ENCODE data around the gene GPR135.

Gene GPR135

DNA sequence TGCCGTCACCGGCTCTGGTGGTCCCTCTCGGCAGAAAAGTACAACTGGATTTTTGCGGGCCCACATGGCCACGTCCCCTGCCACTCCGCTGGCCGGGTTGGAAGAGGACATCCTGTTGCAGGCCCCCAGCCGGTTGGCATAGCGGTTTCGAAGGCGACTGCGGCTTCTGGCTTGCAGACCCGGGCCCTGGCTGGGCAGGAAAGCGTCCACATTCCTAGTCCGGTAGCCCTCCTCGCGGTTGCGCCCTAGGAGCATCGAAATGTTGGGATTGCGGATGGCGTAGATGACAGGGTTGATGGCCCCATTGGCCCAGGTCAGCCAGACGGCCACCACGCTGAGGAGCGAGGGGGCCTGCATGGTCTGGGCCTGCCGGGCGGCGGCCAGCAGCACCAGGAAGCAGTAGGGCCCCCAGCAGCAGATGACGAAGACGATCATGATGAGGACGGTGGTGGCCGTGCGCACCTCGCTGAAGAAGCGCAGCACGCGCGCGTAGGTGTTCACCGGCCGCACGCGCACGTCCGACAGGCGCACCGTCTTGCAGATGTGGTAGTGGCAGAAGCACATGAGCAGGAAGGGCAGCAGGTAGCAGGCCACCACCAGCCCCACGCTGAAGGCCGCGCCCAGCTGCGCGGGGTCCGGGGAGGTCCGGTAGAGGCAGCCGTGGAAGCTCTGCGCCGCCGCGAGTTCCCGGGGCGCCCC, 1.2 kb downstream of the GPR135 start:
- TF ChIP-seq ELF4 (IDR thresholded peaks at IDR 0.05) (no peak), LEF1 (IDR thresholded peaks at IDR 0.05; ENCODE audit: borderline replicate concordance) (no peak), NFRKB (IDR thresholded peaks at IDR 0.05) (no peak), TARDBP (IDR thresholded peaks at IDR 0.05) (no peak), SUZ12 (IDR thresholded peaks at IDR 0.05) (no peak), SP1 (IDR thresholded peaks at IDR 0.05) (no peak), FOXM1 (IDR thresholded peaks at IDR 0.05; ENCODE audit: borderline replicate concordance) (no peak), L3MBTL2 (conservative IDR thresholded peaks at IDR 0.05) (no peak), HDGF (IDR thresholded peaks at IDR 0.05; ENCODE audit: borderline replicate concordance) (no peak)
- no peak for DNase-seq (ENCODE audit: extremely low spot score)
- ChIA-PET CTCF (no interaction called here), POLR2A (no interaction called here)

DNA sequence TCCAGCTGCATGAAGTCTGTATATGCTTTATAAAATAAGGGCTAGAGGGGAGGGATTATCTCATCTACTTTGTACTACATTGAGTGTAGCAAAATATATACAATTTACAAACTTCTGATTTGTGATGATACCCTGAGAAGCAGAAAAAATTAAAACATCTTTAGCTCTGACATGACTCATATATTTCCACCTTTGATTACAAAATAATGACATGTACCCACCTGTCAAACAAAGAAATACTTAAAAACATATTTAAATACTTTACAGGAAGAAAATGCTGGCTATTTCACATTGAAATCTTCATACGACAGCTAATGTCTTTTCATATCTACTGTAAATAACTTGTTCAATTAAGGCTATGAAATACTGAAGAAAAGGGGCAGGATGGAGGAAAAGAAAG, 3.3 kb downstream of the GPR135 start:
- ChIA-PET POLR2A (no interaction called here), CTCF (no interaction called here)
- no peak for TF ChIP-seq FOXK2 (IDR thresholded peaks at IDR 0.05)
- TF ChIP-seq, protein P1, sequence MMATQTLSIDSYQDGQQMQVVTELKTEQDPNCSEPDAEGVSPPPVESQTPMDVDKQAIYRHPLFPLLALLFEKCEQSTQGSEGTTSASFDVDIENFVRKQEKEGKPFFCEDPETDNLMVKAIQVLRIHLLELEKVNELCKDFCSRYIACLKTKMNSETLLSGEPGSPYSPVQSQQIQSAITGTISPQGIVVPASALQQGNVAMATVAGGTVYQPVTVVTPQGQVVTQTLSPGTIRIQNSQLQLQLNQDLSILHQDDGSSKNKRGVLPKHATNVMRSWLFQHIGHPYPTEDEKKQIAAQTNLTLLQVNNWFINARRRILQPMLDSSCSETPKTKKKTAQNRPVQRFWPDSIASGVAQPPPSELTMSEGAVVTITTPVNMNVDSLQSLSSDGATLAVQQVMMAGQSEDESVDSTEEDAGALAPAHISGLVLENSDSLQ (IDR thresholded peaks at IDR 0.05) = no peak
- no peak for TF ChIP-seq CTBP1 (IDR thresholded peaks at IDR 0.05; ENCODE audit: borderline replicate concordance)
- no peak for TF ChIP-seq ZNF384 (IDR thresholded peaks at IDR 0.05)
- no peak for TF ChIP-seq SP1 (IDR thresholded peaks at IDR 0.05)
- TF ChIP-seq HDGF (IDR thresholded peaks at IDR 0.05; ENCODE audit: borderline replicate concordance) = no peak
- TF ChIP-seq SUZ12 (IDR thresholded peaks at IDR 0.05) = no peak
- no peak for TF ChIP-seq FOXA1 (IDR thresholded peaks at IDR 0.05)
- TF ChIP-seq FOXM1 (IDR thresholded peaks at IDR 0.05; ENCODE audit: borderline replicate concordance) = no peak
- no peak for TF ChIP-seq ELF4 (IDR thresholded peaks at IDR 0.05)
- TF ChIP-seq ARNT (IDR thresholded peaks at IDR 0.05) = no peak
- no peak for TF ChIP-seq TARDBP (IDR thresholded peaks at IDR 0.05)
- TF ChIP-seq LEF1 (IDR thresholded peaks at IDR 0.05; ENCODE audit: borderline replicate concordance) = no peak
- no peak for DNase-seq (ENCODE audit: extremely low spot score)

DNA sequence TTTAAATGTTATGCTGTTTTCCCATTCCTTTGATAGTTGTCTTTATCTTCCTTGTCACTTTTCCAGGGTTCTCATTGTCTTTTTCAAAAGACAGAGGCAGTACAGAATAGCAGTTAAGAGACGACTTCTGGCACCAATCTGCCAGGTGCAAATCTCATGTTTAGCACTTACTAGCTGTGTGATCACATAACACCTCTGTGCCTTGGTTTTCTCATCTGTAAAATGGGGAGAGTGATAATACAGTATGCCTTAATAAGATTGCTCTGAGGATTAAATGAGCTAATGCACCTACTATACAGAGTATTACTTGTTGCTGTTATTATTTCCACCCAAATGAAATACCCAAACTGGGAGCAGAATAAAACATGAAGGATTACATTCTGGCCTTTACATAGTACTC, 4.8 kb downstream of the GPR135 start:
- ChIA-PET POLR2A (no interaction called here), CTCF (no interaction called here)
- no peak for DNase-seq (ENCODE audit: extremely low spot score)
- TF ChIP-seq FOXA1 (IDR thresholded peaks at IDR 0.05) (no peak), FOXK2 (IDR thresholded peaks at IDR 0.05) (no peak), SUZ12 (IDR thresholded peaks at IDR 0.05) (no peak), ZNF384 (IDR thresholded peaks at IDR 0.05) (no peak), LEF1 (IDR thresholded peaks at IDR 0.05; ENCODE audit: borderline replicate concordance) (no peak), HDGF (IDR thresholded peaks at IDR 0.05; ENCODE audit: borderline replicate concordance) (no peak)
- TF ChIP-seq, protein P1 (IDR thresholded peaks at IDR 0.05) = no peak

DNA sequence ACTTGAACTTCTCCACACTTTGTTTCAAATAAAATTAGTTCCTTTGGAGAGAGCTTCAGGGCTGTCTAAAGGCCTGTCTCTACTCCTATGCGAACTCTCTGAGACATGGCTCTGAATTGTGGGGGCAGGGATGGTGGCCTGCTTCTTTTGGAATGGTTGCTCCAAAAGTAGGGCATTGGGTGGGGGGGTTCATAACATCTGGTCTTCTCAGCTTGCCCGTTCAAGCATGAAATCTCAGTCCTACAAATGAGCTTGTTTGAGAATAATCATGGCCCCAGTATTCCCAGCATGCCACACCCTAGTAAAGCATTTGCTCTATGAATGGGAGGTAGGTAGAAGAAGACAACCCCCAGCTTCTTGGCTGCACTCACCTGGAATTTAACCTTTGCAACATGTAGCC, 6.7 kb downstream of the GPR135 start:
- ChIA-PET CTCF (no interaction called here), POLR2A (no interaction called here)
- TF ChIP-seq L3MBTL2 (conservative IDR thresholded peaks at IDR 0.05) (no peak), SP1 (IDR thresholded peaks at IDR 0.05) (no peak), CTBP1 (IDR thresholded peaks at IDR 0.05; ENCODE audit: borderline replicate concordance) (no peak), LEF1 (IDR thresholded peaks at IDR 0.05; ENCODE audit: borderline replicate concordance) (no peak), HDGF (IDR thresholded peaks at IDR 0.05; ENCODE audit: borderline replicate concordance) (no peak), TARDBP (IDR thresholded peaks at IDR 0.05) (no peak), NFRKB (IDR thresholded peaks at IDR 0.05) (no peak), ZNF384 (IDR thresholded peaks at IDR 0.05) (no peak), FOXA1 (IDR thresholded peaks at IDR 0.05) (no peak), FOXM1 (IDR thresholded peaks at IDR 0.05; ENCODE audit: borderline replicate concordance) (no peak)
- TF ChIP-seq, protein P1 (IDR thresholded peaks at IDR 0.05) = no peak
- DNase-seq (ENCODE audit: extremely low spot score) = no peak

DNA sequence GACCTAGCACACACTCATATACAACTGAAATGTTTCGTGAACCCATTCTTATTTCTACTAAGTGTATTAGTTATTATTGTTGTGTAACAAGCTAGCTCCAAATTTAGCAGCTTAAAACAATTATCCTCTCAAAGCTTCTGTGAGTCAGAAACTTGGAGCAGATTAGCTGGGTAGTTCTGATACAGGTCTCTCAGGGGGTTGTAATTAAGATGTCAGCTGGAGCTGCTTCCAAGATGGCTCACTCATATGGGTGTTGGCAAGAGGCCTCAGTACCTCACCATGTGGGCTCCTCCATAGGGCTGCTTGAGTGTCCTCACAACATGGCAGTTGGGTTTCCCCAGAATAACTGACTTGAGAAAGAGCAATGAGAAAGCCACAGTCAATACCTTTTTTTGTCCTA, 9.8 kb downstream of the GPR135 start:
- CTCF ChIA-PET = no interaction called here
- POLR2A ChIA-PET = no interaction called here
- no peak for DNase-seq (ENCODE audit: extremely low spot score)
- no peak for TF ChIP-seq HDGF (IDR thresholded peaks at IDR 0.05; ENCODE audit: borderline replicate concordance)
- no peak for TF ChIP-seq ARNT (IDR thresholded peaks at IDR 0.05)
- TF ChIP-seq FOXA1 (IDR thresholded peaks at IDR 0.05) = no peak
- TF ChIP-seq SUZ12 (IDR thresholded peaks at IDR 0.05) = no peak
- no peak for TF ChIP-seq FOXM1 (IDR thresholded peaks at IDR 0.05; ENCODE audit: borderline replicate concordance)
- TF ChIP-seq ELF4 (IDR thresholded peaks at IDR 0.05) = no peak
- TF ChIP-seq, protein P1 (IDR thresholded peaks at IDR 0.05) = no peak
- TF ChIP-seq L3MBTL2 (conservative IDR thresholded peaks at IDR 0.05) = no peak
- TF ChIP-seq LEF1 (IDR thresholded peaks at IDR 0.05; ENCODE audit: borderline replicate concordance) = no peak
- TF ChIP-seq BHLHE40 (IDR thresholded peaks at IDR 0.05; ENCODE audit: borderline replicate concordance) = no peak
- no peak for TF ChIP-seq CTBP1 (IDR thresholded peaks at IDR 0.05; ENCODE audit: borderline replicate concordance)
- TF ChIP-seq FOXK2 (IDR thresholded peaks at IDR 0.05) = no peak
- TF ChIP-seq NFRKB (IDR thresholded peaks at IDR 0.05) = no peak
- TF ChIP-seq SP1 (IDR thresholded peaks at IDR 0.05) = no peak
- TF ChIP-seq ZNF384 (IDR thresholded peaks at IDR 0.05) = no peak
- TF ChIP-seq TARDBP (IDR thresholded peaks at IDR 0.05) = no peak

DNA sequence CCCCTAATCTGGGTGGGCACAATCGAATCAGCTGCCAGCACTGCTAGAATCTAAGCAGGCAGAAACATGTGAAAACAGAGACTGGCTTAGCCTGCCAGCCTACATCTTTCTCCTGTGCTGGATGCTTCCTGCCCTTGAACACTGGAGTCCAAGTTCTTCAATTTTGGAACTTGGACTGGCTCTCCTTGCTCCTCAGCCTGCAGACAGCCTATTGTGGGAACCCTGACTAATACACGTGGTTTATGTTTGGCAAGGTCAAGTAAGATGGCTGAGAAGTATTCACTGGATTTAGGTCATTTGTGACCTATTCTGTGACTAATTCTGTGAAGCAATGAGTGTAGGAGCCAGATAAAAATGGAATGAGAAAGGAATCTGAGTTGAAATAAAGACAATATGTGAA, 11.0 kb downstream of the GPR135 start:
- TF ChIP-seq BHLHE40 (IDR thresholded peaks at IDR 0.05; ENCODE audit: borderline replicate concordance) (no peak), FOXK2 (IDR thresholded peaks at IDR 0.05) (no peak), L3MBTL2 (conservative IDR thresholded peaks at IDR 0.05) (no peak), FOXA1 (IDR thresholded peaks at IDR 0.05) (no peak)
- ChIA-PET POLR2A (no interaction called here), CTCF (no interaction called here)
- DNase-seq (ENCODE audit: extremely low spot score) = no peak
